Natural killer cell (primary cell): Measurements from ENCODE around the gene RUVBL2. TPM values are rescaled to one million over a fixed set of nuclear protein-coding genes. Genes with fewer than 3 reads are reported as not detected.

Source experiments
- ATAC-seq, 3 donors: fragments of 150-1000 bp in 2 of 3; fragments of 200-7000 bp in 1 of 3; cut with Tn5 transposase; 1 replicate in 1 of 3; 2 replicates in 2 of 3; pipeline ENCODE4 v1.10.0; 2021; ENCODE audit warnings: mild to moderate bottlenecking in 2 of 3, moderate library complexity in 2 of 3
- DNase-seq, 2 donors: peaks; one replicate each; pipeline versions ENCODE4 v3.0.0 to v3.0.0-alpha.2; 2013 to 2021; ENCODE audit warnings: mixed read lengths in 1 of 2
- H3K27ac ChIP-seq: one replicate; pipeline ENCODE4 v1.5.1; 2013; ENCODE audit warnings: mild to moderate bottlenecking, low read length
- H3K27me3 ChIP-seq: one replicate; pipeline ENCODE4 v1.6.1; 2013; ENCODE audit warnings: low read length; ENCODE audit not compliant: control insufficient read depth, insufficient read depth
- H3K36me3 ChIP-seq: one replicate; pipeline ENCODE4 v1.6.1; 2013; ENCODE audit warnings: low read length; ENCODE audit not compliant: control insufficient read depth, insufficient read depth
- H3K4me1 ChIP-seq: one replicate; pipeline ENCODE4 v1.6.1; 2013; ENCODE audit warnings: low read length; ENCODE audit not compliant: control insufficient read depth, insufficient read depth
- H3K4me3 ChIP-seq: one replicate; pipeline ENCODE4 v1.5.1; 2013; ENCODE audit warnings: low read length
- H3K9me3 ChIP-seq: one replicate; pipeline ENCODE4 v1.6.1; 2013; ENCODE audit warnings: low read length; ENCODE audit not compliant: control insufficient read depth, insufficient read depth
- H3K27ac Mint-ChIP-seq, 2 donors: one replicate each; pipeline ENCODE4 v1.8.0; 2022; ENCODE audit warnings: mild to moderate bottlenecking in 2 of 2, mixed read lengths in 2 of 2, moderate library complexity in 1 of 2
- H3K27me3 Mint-ChIP-seq, 2 donors: one replicate each; pipeline ENCODE4 v1.8.0; 2022; ENCODE audit warnings: low read depth in 2 of 2, mixed read lengths in 2 of 2
- H3K36me3 Mint-ChIP-seq: one replicate; pipeline ENCODE4 v1.8.0; 2022; ENCODE audit warnings: mixed read lengths
- H3K4me1 Mint-ChIP-seq, 2 donors: one replicate each; pipeline ENCODE4 v1.8.0; 2022; ENCODE audit warnings: mixed read lengths in 2 of 2
- H3K4me3 Mint-ChIP-seq: one replicate; pipeline ENCODE4 v1.8.0; 2022; ENCODE audit warnings: mild to moderate bottlenecking, moderate library complexity, mixed read lengths
- H3K9me3 Mint-ChIP-seq, 2 donors: one replicate each; pipeline ENCODE4 v1.8.0; 2022; ENCODE audit warnings: mixed read lengths in 2 of 2
- CTCF ChIP-seq: fragments of 200-600 bp; IDR thresholded peaks from one replicate; pipeline ENCODE4 v1.8.0; 2022; ENCODE audit warnings: antibody characterized with exemption
- WGBS: methylation state at CpG from one replicate; pipeline ENCODE4 v1.1.7; 2013; ENCODE audit warnings: missing lambda C conversion rate; ENCODE audit not compliant: insufficient coverage; 5-methylcytosine and 5-hydroxymethylcytosine counted together
- intact Hi-C: fragments of 100-400 bp; cut with micrococcal nuclease; formaldehyde crosslinking; loops from one replicate; pipeline ENCODE4 v1.14.2; 2022
- total RNA-seq, 4 donors: library from RNA; stranded (reverse); fragments of 120-200 nt in 1 of 4; gene quantifications; one replicate each; pipeline versions ENCODE4 v1.2.3 to v1.2.4, GENCODE V29; 2013 to 2022

Gene RUVBL2
- total RNA-seq, 3 donors from 2014 or later (not counting 1 experiment from before 2014, with no cell fraction given): 23.6 to 28.3 (median 26.5) TPM

GRCh38 chr19:49058562-49058961, 64.9 kb downstream of the RUVBL2 start:
- peaks cover 21 to 24% of the 10 kb centered on the region in 2 donors for H3K4me1 Mint-ChIP-seq
- no peak overlapping the region for H3K27ac Mint-ChIP-seq
- no peaks in the 10 kb centered on the region for H3K9me3 Mint-ChIP-seq
- no peaks in the 10 kb centered on the region for H3K36me3 Mint-ChIP-seq
- Histone ChIP-seq H3K27ac (no peak overlapping the region), H3K36me3 (no peaks in the 10 kb centered on the region), H3K9me3 (no peaks in the 10 kb centered on the region), H3K4me1 (peaks cover 26% of the 10 kb centered on the region), H3K4me3 (no peak overlapping the region), H3K27me3 (peaks cover 30% of the 10 kb centered on the region)
- TF ChIP-seq CTCF: no peak
- WGBS: 45% methylated on average over 9 of the region's 10 CpGs
- intact Hi-C loops: no loop called here
- H3K4me3 Mint-ChIP-seq: peak overlapping the region; percentile 25
- H3K27me3 Mint-ChIP-seq: peaks cover 35 to 40% of the 10 kb centered on the region in 2 donors
- DNase-seq (no peak), ATAC-seq (no peak)

GRCh38 chr19:49059053-49059452, 65.4 kb downstream of the RUVBL2 start:
- Histone ChIP-seq H3K9me3 (no peaks in the 10 kb centered on the region), H3K36me3 (no peaks in the 10 kb centered on the region), H3K4me3 (no peak overlapping the region), H3K27ac (no peak overlapping the region), H3K27me3 (peaks cover 30% of the 10 kb centered on the region), H3K4me1 (peaks cover 26% of the 10 kb centered on the region)
- Mint-ChIP-seq H3K4me3 (peak overlapping the region; percentile 25), H3K4me1 (peaks cover 21 to 24% of the 10 kb centered on the region in 2 donors), H3K27ac (no peak overlapping the region), H3K9me3 (no peaks in the 10 kb centered on the region), H3K27me3 (peaks cover 35 to 40% of the 10 kb centered on the region in 2 donors), H3K36me3 (no peaks in the 10 kb centered on the region)
- WGBS: 68% methylated on average over 9 of the region's 9 CpGs
- DNase-seq (no peak), ATAC-seq (no peak)
- intact Hi-C loops: no loop called here
- no peak for TF ChIP-seq CTCF

- intact Hi-C loops: no loop called here
- Mint-ChIP-seq H3K27me3 (peaks cover 42 to 48% of the 10 kb centered on the region in 2 donors), H3K4me3 (peak overlapping the region; percentile 35), H3K4me1 (peaks cover 20 to 22% of the 10 kb centered on the region in 2 donors), H3K36me3 (no peaks in the 10 kb centered on the region), H3K9me3 (no peaks in the 10 kb centered on the region), H3K27ac (no peak overlapping the region)
- Histone ChIP-seq H3K27ac (no peak overlapping the region), H3K27me3 (peaks cover 29% of the 10 kb centered on the region), H3K4me1 (peaks cover 21% of the 10 kb centered on the region), H3K9me3 (no peaks in the 10 kb centered on the region), H3K36me3 (no peaks in the 10 kb centered on the region), H3K4me3 (no peak overlapping the region)
- no peak for TF ChIP-seq CTCF
- WGBS: 97% methylated on average over 2 of the region's 2 CpGs
- no peak for DNase-seq
- no peak for ATAC-seq
These were observed 67.3 kb downstream of the RUVBL2 start for GRCh38 chr19:49061000-49061399.

GRCh38 chr19:49061445-49061844, 67.8 kb downstream of the RUVBL2 start:
- DNase-seq: no peak

More at GRCh38 chr19:49061445-49061844, 67.8 kb downstream of the RUVBL2 start:
- peaks cover 17% of the 10 kb centered on the region for H3K4me1 ChIP-seq
- no peaks in the 10 kb centered on the region for H3K9me3 Mint-ChIP-seq
- ATAC-seq: peak in 2 of 3 donors; percentile 15 to 48
- peaks cover 16 to 18% of the 10 kb centered on the region in 2 donors for H3K4me1 Mint-ChIP-seq
- no peaks in the 10 kb centered on the region for H3K9me3 ChIP-seq
- no peak for TF ChIP-seq CTCF
- peaks cover 28% of the 10 kb centered on the region for H3K27me3 ChIP-seq
- WGBS: 38% methylated on average over 25 of the region's 25 CpGs
- peaks cover 46 to 52% of the 10 kb centered on the region in 2 donors for H3K27me3 Mint-ChIP-seq
- no peaks in the 10 kb centered on the region for H3K36me3 ChIP-seq
- H3K4me3 ChIP-seq: no peak overlapping the region
- intact Hi-C loops: no loop called here
- no peak overlapping the region for H3K4me3 Mint-ChIP-seq
- H3K27ac Mint-ChIP-seq: no peak overlapping the region
- no peaks in the 10 kb centered on the region for H3K36me3 Mint-ChIP-seq
- H3K27ac ChIP-seq: no peak overlapping the region
